ENCODE results near the gene ATP1A1.

- TF ChIP-seq, protein P1, sequence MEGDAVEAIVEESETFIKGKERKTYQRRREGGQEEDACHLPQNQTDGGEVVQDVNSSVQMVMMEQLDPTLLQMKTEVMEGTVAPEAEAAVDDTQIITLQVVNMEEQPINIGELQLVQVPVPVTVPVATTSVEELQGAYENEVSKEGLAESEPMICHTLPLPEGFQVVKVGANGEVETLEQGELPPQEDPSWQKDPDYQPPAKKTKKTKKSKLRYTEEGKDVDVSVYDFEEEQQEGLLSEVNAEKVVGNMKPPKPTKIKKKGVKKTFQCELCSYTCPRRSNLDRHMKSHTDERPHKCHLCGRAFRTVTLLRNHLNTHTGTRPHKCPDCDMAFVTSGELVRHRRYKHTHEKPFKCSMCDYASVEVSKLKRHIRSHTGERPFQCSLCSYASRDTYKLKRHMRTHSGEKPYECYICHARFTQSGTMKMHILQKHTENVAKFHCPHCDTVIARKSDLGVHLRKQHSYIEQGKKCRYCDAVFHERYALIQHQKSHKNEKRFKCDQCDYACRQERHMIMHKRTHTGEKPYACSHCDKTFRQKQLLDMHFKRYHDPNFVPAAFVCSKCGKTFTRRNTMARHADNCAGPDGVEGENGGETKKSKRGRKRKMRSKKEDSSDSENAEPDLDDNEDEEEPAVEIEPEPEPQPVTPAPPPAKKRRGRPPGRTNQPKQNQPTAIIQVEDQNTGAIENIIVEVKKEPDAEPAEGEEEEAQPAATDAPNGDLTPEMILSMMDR (IDR thresholded peaks at IDR 0.05; ENCODE audit: low read depth, low read length) = no peak
- TF ChIP-seq, protein P2, sequence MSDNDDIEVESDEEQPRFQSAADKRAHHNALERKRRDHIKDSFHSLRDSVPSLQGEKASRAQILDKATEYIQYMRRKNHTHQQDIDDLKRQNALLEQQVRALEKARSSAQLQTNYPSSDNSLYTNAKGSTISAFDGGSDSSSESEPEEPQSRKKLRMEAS (IDR thresholded peaks at IDR 0.05; ENCODE audit: low read depth, low read length) = no peak
- no peak for TF ChIP-seq POLR2A (IDR thresholded peaks at IDR 0.05; ENCODE audit: extremely low read depth, insufficient read length)
These were observed 6.8 kb downstream of the ATP1A1 start for GRCh38 chr1:116379674-116380498.
